Mesenchymal stem cell (in vitro differentiated cells and primary cell): ENCODE results near the gene NUMB.

Source experiments
- DNase-seq: peaks from one replicate; pipeline ENCODE4 v3.0.0-alpha.2; 2013
- H2AFZ ChIP-seq: one replicate; pipeline ENCODE4 v1.6.1; 2013; ENCODE audit warnings: low read depth, mild to moderate bottlenecking, control low read depth, inconsistent platforms, low read length, moderate library complexity
- H2AK5ac ChIP-seq: 2 replicates; pipeline ENCODE4 v1.6.1; 2013; ENCODE audit warnings: low read length, moderate library complexity, mild to moderate bottlenecking, inconsistent platforms; ENCODE audit not compliant: severe bottlenecking
- H2BK120ac ChIP-seq: one replicate; pipeline ENCODE4 v1.6.1; 2013; ENCODE audit warnings: low read depth, mild to moderate bottlenecking, inconsistent platforms, low read length, moderate library complexity
- H2BK12ac ChIP-seq, 2 experiments: one replicate each; pipeline ENCODE4 v1.6.1; 2013; ENCODE audit warnings: inconsistent platforms in 2 of 2, low read length in 2 of 2, mild to moderate bottlenecking in 2 of 2, moderate library complexity in 2 of 2, control low read depth in 1 of 2
- H2BK15ac ChIP-seq: one replicate; pipeline ENCODE4 v1.6.1; 2013; ENCODE audit warnings: mild to moderate bottlenecking, low read depth, inconsistent platforms; ENCODE audit not compliant: poor library complexity, severe bottlenecking
- H2BK5ac ChIP-seq: 2 replicates; pipeline ENCODE4 v1.6.1; 2013; ENCODE audit warnings: low read depth, mild to moderate bottlenecking, low read length, control low read depth, inconsistent platforms; ENCODE audit not compliant: poor library complexity, severe bottlenecking
- H3K14ac ChIP-seq, 2 experiments: one replicate each; pipeline ENCODE4 v1.6.1; 2013; ENCODE audit warnings: inconsistent platforms in 2 of 2, low read length in 2 of 2, control low read depth in 1 of 2, mild to moderate bottlenecking in 1 of 2, moderate library complexity in 1 of 2
- H3K18ac ChIP-seq, 2 experiments: one replicate each; pipeline ENCODE4 v1.6.1; 2013; ENCODE audit warnings: inconsistent platforms in 2 of 2, low read length in 2 of 2, control low read depth in 1 of 2, low read depth in 1 of 2, mild to moderate bottlenecking in 1 of 2
- H3K23ac ChIP-seq, 2 experiments: one replicate each; pipeline ENCODE4 v1.6.1; 2013; ENCODE audit warnings: inconsistent platforms in 2 of 2, low read length in 2 of 2, mild to moderate bottlenecking in 2 of 2, moderate library complexity in 2 of 2, control low read depth in 1 of 2
- H3K27ac ChIP-seq: 2 replicates; pipeline ENCODE4 v1.5.1; 2013; ENCODE audit warnings: mild to moderate bottlenecking, moderate library complexity, low read length, control low read depth, inconsistent platforms; ENCODE audit not compliant: poor library complexity, severe bottlenecking
- H3K27me3 ChIP-seq, 2 experiments: 2 replicates each; pipeline versions ENCODE4 v1.6.1 to v1.7.0; 2013; ENCODE audit warnings: low read length in 2 of 2, mild to moderate bottlenecking in 2 of 2, moderate library complexity in 2 of 2, control low read depth in 1 of 2, inconsistent platforms in 1 of 2; ENCODE audit not compliant: control insufficient read depth in 1 of 2, insufficient read depth in 1 of 2
- H3K36me3 ChIP-seq, 2 experiments: 2 replicates each; pipeline versions ENCODE4 v1.6.1 to v1.7.0; 2013; ENCODE audit warnings: low read length in 2 of 2, control low read depth in 1 of 2, inconsistent platforms in 1 of 2, low read depth in 1 of 2, mild to moderate bottlenecking in 1 of 2; ENCODE audit not compliant: insufficient read depth in 2 of 2, control insufficient read depth in 1 of 2
- H3K4ac ChIP-seq, 2 experiments: one replicate each; pipeline ENCODE4 v1.6.1; 2013; ENCODE audit warnings: inconsistent platforms in 2 of 2, low read length in 2 of 2, mild to moderate bottlenecking in 2 of 2, moderate library complexity in 2 of 2, control low read depth in 1 of 2, low read depth in 1 of 2
- H3K4me1 ChIP-seq: 2 replicates; pipeline ENCODE4 v1.6.1; 2013; ENCODE audit warnings: low read depth, low read length, control low read depth; ENCODE audit not compliant: control insufficient read depth, insufficient read depth
- H3K4me2 ChIP-seq: 2 replicates; pipeline ENCODE4 v1.6.1; 2013; ENCODE audit warnings: low read length, mild to moderate bottlenecking, inconsistent platforms; ENCODE audit not compliant: poor library complexity, severe bottlenecking
- H3K4me3 ChIP-seq, 2 experiments: 2 replicates each; pipeline versions ENCODE4 v1.5.1 to v1.7.0; 2013; ENCODE audit warnings: low read length in 2 of 2, mild to moderate bottlenecking in 2 of 2, control low read depth in 1 of 2, low read depth in 1 of 2; ENCODE audit not compliant: insufficient read depth in 1 of 2
- H3K79me1 ChIP-seq: replicated peaks from 2 replicates; pipeline ENCODE4 v1.6.1; 2013; ENCODE audit warnings: mild to moderate bottlenecking, control low read depth, low read length, inconsistent platforms; ENCODE audit not compliant: poor library complexity, severe bottlenecking
- H3K9ac ChIP-seq: 2 replicates; pipeline ENCODE4 v1.7.0; 2013; ENCODE audit warnings: mild to moderate bottlenecking, low read length, moderate library complexity
- H3K9me3 ChIP-seq: 2 replicates; pipeline ENCODE4 v1.7.0; 2013; ENCODE audit warnings: mild to moderate bottlenecking, low read length; ENCODE audit not compliant: control insufficient read depth
- H4K8ac ChIP-seq: one replicate; pipeline ENCODE4 v1.6.1; 2013; ENCODE audit warnings: inconsistent platforms, mild to moderate bottlenecking, low read length, moderate library complexity
- H4K91ac ChIP-seq: one replicate; pipeline ENCODE4 v1.6.1; 2013; ENCODE audit warnings: mild to moderate bottlenecking, low read length, inconsistent platforms
- WGBS: methylation state at CpG from one replicate; pipeline ENCODE4 v1.1.7; 2013; ENCODE audit warnings: mixed read lengths; 5-methylcytosine and 5-hydroxymethylcytosine counted together

The NUMB gene

DNA sequence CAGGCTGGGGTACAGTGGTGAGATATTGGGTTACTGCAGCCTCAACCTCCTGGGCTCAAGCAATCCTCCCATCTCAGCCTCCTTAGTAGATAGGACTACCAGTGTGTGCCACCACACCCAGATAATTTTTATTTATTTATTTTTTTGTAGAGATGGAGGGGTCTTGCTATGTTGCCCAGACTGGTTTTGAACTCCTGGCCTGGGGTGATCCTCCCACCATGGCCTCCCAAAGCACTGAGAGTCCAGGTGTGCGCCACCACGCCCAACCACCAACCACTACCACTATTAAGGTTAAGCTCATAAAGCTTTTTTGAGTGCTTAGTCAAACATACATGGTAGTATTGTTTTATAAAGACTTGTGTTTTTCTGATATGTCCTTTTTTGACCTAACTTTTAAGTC is 36.2 kb upstream of the NUMB start:
- H3K4me1 ChIP-seq: peaks cover 20% of the 10 kb centered on the region
- H4K91ac ChIP-seq: no peak overlapping the region
- H3K27ac ChIP-seq: no peak overlapping the region
- peaks cover 6 to 38% of the 10 kb centered on the region in 2 experiments for H3K36me3 ChIP-seq
- peaks cover 28% of the 10 kb centered on the region for H3K79me1 ChIP-seq
- no peak overlapping the region for H3K9ac ChIP-seq
- no peak overlapping the region for H3K4me2 ChIP-seq
- no peak overlapping the region for H2BK15ac ChIP-seq
- H3K4me3 ChIP-seq: no peak overlapping the region
- no peak overlapping the region for H2BK12ac ChIP-seq
- no peak overlapping the region for H2AFZ ChIP-seq
- no peak overlapping the region for H2AK5ac ChIP-seq
- H3K23ac ChIP-seq: no peak overlapping the region
- no peak overlapping the region for H3K14ac ChIP-seq
- H2BK120ac ChIP-seq: no peak overlapping the region
- H4K8ac ChIP-seq: no peak overlapping the region
- H2BK5ac ChIP-seq: no peak overlapping the region
- no peak overlapping the region for H3K4ac ChIP-seq
- no peak overlapping the region for H3K18ac ChIP-seq
- no peak for DNase-seq
- no peaks in the 10 kb centered on the region for H3K9me3 ChIP-seq
- no CpG with 5 or more reads among the region's 2 CpGs for WGBS
- H3K27me3 ChIP-seq: no peaks in the 10 kb centered on the region

DNA sequence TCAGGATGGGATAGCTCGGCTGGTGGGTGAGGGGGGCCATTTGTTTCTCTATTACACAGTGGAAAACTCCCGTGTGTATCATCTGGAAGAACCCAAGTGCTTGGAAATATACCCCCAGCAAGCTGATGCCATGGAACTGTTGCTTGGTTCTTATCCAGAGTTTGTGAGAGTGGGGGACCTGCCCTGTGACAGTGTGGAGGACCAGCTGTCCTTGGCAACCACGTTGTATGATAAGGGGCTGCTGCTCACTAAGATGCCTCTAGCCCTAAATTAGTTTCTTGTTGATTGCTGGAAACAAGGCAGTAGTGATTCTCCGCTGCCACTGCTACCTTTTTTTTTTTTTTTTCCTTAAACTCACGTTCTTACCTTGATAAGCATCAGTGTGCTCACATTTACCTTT is 34.3 kb upstream of the NUMB start:
- H3K79me1 ChIP-seq: peaks cover 28% of the 10 kb centered on the region
- no peak overlapping the region for H3K4me2 ChIP-seq
- H3K36me3 ChIP-seq: peaks cover 6 to 34% of the 10 kb centered on the region in 2 experiments
- no peak overlapping the region for H2BK12ac ChIP-seq
- H4K91ac ChIP-seq: no peak overlapping the region
- DNase-seq: no peak
- H3K4ac ChIP-seq: no peak overlapping the region
- H3K9me3 ChIP-seq: no peaks in the 10 kb centered on the region
- no peak overlapping the region for H2BK120ac ChIP-seq
- no peak overlapping the region for H4K8ac ChIP-seq
- no peak overlapping the region for H3K18ac ChIP-seq
- no peak overlapping the region for H3K27ac ChIP-seq
- 92% methylated on average over 4 of the region's 5 CpGs for WGBS
- peaks cover 20% of the 10 kb centered on the region for H3K4me1 ChIP-seq
- H2BK5ac ChIP-seq: no peak overlapping the region
- H2BK15ac ChIP-seq: no peak overlapping the region
- peak overlapping the region in 1 of 2 experiments; percentile 87 for H3K4me3 ChIP-seq
- no peaks in the 10 kb centered on the region for H3K27me3 ChIP-seq
- no peak overlapping the region for H3K9ac ChIP-seq
- H2AK5ac ChIP-seq: no peak overlapping the region
- H3K14ac ChIP-seq: no peak overlapping the region
- no peak overlapping the region for H2AFZ ChIP-seq
- H3K23ac ChIP-seq: no peak overlapping the region

DNA sequence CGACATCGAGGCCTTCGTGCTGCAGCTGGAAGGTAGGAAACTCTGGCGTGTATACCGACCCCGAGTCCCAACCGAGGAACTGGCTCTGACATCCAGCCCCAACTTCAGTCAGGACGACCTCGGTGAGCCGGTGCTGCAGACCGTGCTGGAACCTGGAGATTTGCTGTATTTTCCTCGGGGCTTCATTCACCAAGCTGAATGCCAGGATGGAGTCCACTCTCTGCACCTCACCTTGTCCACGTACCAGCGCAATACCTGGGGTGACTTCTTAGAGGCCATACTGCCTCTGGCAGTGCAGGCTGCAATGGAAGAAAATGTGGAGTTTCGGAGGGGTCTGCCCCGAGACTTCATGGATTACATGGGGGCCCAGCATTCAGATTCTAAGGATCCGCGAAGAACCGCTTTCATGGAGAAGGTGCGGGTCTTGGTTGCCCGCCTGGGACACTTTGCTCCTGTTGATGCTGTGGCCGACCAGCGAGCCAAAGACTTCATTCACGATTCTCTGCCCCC is 33.8 kb upstream of the NUMB start:
- Histone ChIP-seq H3K27me3 (no peaks in the 10 kb centered on the region), H4K91ac (peak overlapping the region; percentile 22), H3K4ac (no peak overlapping the region), H2AK5ac (no peak overlapping the region), H3K9me3 (no peaks in the 10 kb centered on the region), H2AFZ (no peak overlapping the region), H3K36me3 (peaks cover 6 to 34% of the 10 kb centered on the region in 2 experiments), H3K4me1 (peaks cover 20% of the 10 kb centered on the region), H3K14ac (no peak overlapping the region), H3K9ac (peak overlapping the region; percentile 93), H3K18ac (no peak overlapping the region), H3K4me2 (peak overlapping the region; percentile 96), H4K8ac (peak overlapping the region; percentile 10), H2BK15ac (no peak overlapping the region), H2BK5ac (no peak overlapping the region), H3K27ac (no peak overlapping the region), H2BK120ac (no peak overlapping the region), H2BK12ac (no peak overlapping the region), H3K23ac (no peak overlapping the region), H3K79me1 (peaks cover 28% of the 10 kb centered on the region), H3K4me3 (peak overlapping the region; percentile 66 to 87)
- WGBS: 63% methylated on average over 24 of the region's 24 CpGs
- no peak for DNase-seq

DNA sequence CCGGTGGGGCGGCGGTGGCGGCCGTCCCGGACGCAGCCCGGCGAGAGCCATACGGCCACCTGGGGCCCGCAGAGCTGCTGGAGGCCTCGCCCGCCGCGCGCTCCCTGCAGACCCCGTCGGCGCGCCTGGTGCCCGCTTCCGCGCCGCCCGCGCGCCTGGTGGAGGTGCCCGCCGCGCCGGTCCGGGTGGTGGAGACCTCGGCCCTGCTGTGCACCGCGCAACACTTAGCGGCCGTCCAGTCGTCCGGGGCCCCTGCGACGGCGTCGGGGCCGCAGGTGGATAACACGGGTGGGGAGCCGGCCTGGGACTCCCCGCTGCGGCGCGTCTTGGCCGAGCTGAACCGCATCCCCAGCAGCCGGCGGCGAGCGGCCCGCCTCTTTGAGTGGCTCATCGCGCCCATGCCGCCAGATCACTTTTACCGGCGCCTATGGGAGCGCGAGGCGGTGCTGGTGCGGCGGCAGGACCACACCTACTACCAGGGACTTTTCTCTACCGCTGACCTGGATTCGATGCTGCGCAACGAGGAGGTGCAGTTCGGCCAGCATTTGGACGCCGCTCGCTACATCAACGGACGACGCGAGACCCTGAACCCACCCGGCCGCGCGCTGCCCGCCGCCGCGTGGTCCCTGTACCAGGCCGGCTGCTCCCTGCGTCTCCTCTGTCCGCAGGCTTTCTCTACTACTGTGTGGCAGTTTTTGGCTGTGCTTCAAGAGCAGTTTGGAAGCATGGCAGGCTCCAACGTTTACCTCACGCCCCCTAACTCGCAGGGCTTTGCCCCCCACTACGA is 33.1 kb upstream of the NUMB start:
- H3K27me3 ChIP-seq: no peaks in the 10 kb centered on the region
- WGBS: 6% methylated on average over 70 of the region's 94 CpGs
- peak overlapping the region; percentile 51 to 98 for H3K4ac ChIP-seq
- peaks cover 27% of the 10 kb centered on the region for H3K79me1 ChIP-seq
- peak overlapping the region; percentile 84 for H3K27ac ChIP-seq
- no peak overlapping the region for H2BK5ac ChIP-seq
- H3K4me1 ChIP-seq: peaks cover 20% of the 10 kb centered on the region
- peak overlapping the region in 1 of 2 experiments; percentile 66 for H3K23ac ChIP-seq
- peak overlapping the region in 1 of 2 experiments; percentile 93 for H3K14ac ChIP-seq
- H4K91ac ChIP-seq: peak overlapping the region; percentile 92
- no peak overlapping the region for H2BK12ac ChIP-seq
- H3K18ac ChIP-seq: peak overlapping the region; percentile 90 to 91
- no peaks in the 10 kb centered on the region for H3K9me3 ChIP-seq
- H3K9ac ChIP-seq: peak overlapping the region; percentile 93
- H3K4me2 ChIP-seq: peak overlapping the region; percentile 96
- peak overlapping the region; percentile 80 for H2AFZ ChIP-seq
- peak; percentile 77 for DNase-seq
- H2BK15ac ChIP-seq: peak overlapping the region; percentile 80
- H3K36me3 ChIP-seq: peaks cover 6 to 31% of the 10 kb centered on the region in 2 experiments
- H3K4me3 ChIP-seq: peak overlapping the region; percentile 66 to 87
- peak overlapping the region; percentile 42 for H2BK120ac ChIP-seq
- peak overlapping the region; percentile 97 for H4K8ac ChIP-seq
- no peak overlapping the region for H2AK5ac ChIP-seq
